ENCODE data around the gene ROBO1. TPM values are rescaled to one million over a fixed set of nuclear protein-coding genes. Genes with fewer than 3 reads are reported as not detected.

The ROBO1 gene
- total RNA-seq, 3 donors from 2014 or later = 12.7 to 50.7 (median 23.6) TPM

DNA sequence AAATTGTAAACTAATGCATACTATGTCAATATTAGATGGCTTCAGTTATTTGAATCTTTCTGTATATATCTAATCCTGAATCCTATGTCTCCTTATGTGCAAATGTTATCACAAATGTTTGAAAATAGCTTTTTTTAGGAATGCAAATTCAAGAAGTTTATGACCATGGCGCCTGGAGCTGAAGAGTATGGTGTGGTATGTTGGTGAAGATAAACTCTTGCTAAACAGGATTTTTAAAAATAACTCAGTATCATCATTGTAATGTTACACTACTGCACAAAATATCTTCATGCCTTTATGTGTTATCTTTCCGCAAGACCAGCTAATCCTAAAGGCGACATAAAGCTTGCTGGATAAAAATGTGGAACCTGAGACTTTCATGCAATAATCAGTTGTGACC lies 382.6 kb downstream of the ROBO1 start:
- DNase-seq (ENCODE audit: low spot score in 2 of 2) = no peak
- Histone ChIP-seq H3K4me3 (no peak overlapping the region), H3K27ac (no peak overlapping the region), H3K9me3 (no peaks in the 10 kb centered on the region), H3K27me3 (no peaks in the 10 kb centered on the region), H3K36me3 (no peaks in the 10 kb centered on the region), H3K4me1 (no peaks in the 10 kb centered on the region)
- intact Hi-C loops (cut with DNase I; ENCODE audit: low total_unique reads) = no loop called here
- TF ChIP-seq POLR2AphosphoS5 (IDR thresholded peaks at IDR 0.05) (no peak), CTCF (IDR thresholded peaks at IDR 0.05) (no peak), POLR2A (IDR thresholded peaks at IDR 0.05) (no peak)

DNA sequence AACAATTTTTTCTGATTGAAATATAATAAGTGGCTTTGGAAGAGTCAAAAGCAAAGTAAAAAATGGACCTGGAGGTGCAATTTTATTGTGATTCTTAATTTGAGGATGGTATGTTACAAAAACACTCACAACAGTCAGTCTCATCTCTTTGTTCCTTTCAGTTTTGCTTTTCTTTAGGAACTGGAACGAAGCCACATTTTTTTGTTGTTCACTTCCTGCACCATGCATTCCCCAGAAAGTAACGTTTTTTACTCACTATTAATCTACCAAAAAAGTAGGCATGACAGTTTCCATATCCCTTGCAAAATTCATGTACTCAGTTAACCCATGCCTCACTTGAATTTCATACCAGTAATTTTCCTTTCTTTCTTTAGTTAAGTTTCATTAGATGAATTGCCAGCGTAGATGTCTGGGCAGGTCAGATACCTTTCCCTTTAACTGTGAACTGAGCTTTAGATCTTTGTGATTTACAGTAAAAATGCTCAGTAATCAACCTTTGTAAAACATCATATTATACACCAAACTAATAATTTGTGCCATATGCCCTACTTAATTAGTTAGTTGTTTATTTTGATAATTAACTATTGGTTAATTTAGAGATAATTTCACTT lies 384.3 kb downstream of the ROBO1 start:
- H3K36me3 ChIP-seq = no peaks in the 10 kb centered on the region
- intact Hi-C loops (cut with DNase I; ENCODE audit: low total_unique reads) = no loop called here
- H3K4me1 ChIP-seq = no peaks in the 10 kb centered on the region
- H3K9me3 ChIP-seq = no peaks in the 10 kb centered on the region
- DNase-seq (ENCODE audit: low spot score in 2 of 2) = no peak
- TF ChIP-seq POLR2A (IDR thresholded peaks at IDR 0.05) (no peak), POLR2AphosphoS5 (IDR thresholded peaks at IDR 0.05) (no peak), CTCF (IDR thresholded peaks at IDR 0.05) (no peak)
- H3K27me3 ChIP-seq = no peaks in the 10 kb centered on the region
- H3K4me3 ChIP-seq = no peak overlapping the region
- H3K27ac ChIP-seq = no peak overlapping the region

DNA sequence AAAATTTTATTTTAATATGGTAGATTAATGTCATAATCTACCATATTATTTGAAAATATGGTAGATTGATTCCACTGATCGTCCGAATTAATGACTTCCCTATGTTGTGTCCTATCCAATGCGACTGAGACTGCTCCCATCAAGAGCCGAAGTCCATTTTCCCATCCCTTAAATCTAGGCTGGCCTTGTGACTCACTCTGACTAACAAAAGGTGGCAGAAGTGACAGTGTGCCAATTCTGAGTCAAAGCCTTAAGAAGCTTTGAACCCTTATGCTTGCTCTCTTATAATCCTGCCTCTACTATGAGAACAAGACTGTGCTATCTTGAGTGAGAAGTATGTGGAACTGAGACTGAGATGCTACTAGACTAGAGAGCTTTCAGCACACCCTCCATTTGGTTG lies 387.2 kb downstream of the ROBO1 start:
- no peak for TF ChIP-seq CTCF (IDR thresholded peaks at IDR 0.05)
- no peak for TF ChIP-seq POLR2A (IDR thresholded peaks at IDR 0.05)
- TF ChIP-seq POLR2AphosphoS5 (IDR thresholded peaks at IDR 0.05) = no peak
- intact Hi-C loops (cut with DNase I; ENCODE audit: low total_unique reads) = no loop called here
- Histone ChIP-seq H3K4me1 (no peaks in the 10 kb centered on the region), H3K27me3 (no peaks in the 10 kb centered on the region), H3K9me3 (no peaks in the 10 kb centered on the region), H3K36me3 (no peaks in the 10 kb centered on the region), H3K4me3 (no peak overlapping the region), H3K27ac (no peak overlapping the region)
- no peak for DNase-seq (ENCODE audit: low spot score in 2 of 2)

DNA sequence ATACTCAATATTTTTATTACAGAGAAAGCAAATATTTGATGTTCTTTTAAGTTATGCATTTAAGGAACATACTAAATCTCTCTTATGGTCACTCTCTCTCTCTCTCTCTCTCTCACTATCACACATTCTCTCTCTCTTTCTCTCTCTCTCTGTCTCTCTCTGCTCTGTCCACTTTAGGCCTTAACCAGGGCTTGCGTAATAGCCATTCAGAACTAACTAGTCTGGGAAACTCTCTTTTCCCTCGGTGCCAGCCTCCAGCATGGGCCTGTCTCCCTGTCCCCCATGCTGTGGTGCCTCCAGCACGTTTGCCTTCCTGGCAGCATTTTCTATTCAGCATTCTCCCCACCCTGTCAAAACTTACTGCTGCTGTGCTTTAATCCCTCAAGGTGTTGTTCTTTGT lies 389.7 kb downstream of the ROBO1 start:
- intact Hi-C loops (cut with DNase I; ENCODE audit: low total_unique reads) = no loop called here
- no peak for DNase-seq (ENCODE audit: low spot score in 2 of 2)
- TF ChIP-seq POLR2A (IDR thresholded peaks at IDR 0.05) (no peak), POLR2AphosphoS5 (IDR thresholded peaks at IDR 0.05) (no peak), CTCF (IDR thresholded peaks at IDR 0.05) (no peak)

DNA sequence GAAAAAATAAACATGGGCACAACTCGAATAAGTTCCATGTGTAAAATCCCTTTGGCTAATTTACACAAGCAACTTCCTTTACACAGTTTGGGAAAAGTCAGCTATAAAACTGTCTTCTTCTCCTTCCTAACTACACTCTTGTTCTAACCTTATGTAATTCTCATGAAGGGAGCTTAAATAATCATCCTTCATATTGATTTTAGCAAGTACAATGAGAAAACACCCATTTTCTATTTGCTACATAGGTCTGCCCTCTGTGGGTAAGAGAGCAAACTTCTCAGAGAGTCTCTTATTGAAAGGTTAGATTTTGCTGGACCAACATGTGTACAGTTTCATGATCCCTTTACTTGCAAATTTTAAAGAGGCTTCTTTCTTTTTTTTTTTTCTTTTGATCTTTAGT lies 398.5 kb downstream of the ROBO1 start:
- H3K27me3 ChIP-seq = peaks cover 0 to 13% of the 10 kb centered on the region in 2 donors
- no peaks in the 10 kb centered on the region for H3K4me1 ChIP-seq
- intact Hi-C loops (cut with DNase I; ENCODE audit: low total_unique reads) = no loop called here
- no peaks in the 10 kb centered on the region for H3K36me3 ChIP-seq
- no peak overlapping the region for H3K4me3 ChIP-seq
- no peak overlapping the region for H3K27ac ChIP-seq
- no peaks in the 10 kb centered on the region for H3K9me3 ChIP-seq
- DNase-seq (ENCODE audit: low spot score in 2 of 2) = no peak
- TF ChIP-seq POLR2A (IDR thresholded peaks at IDR 0.05) (no peak), POLR2AphosphoS5 (IDR thresholded peaks at IDR 0.05) (no peak), CTCF (IDR thresholded peaks at IDR 0.05) (no peak)

More for the DNA sequence above, 389.7 kb downstream of the ROBO1 start:
- Histone ChIP-seq H3K4me3 (no peak overlapping the region), H3K27me3 (peaks cover 0 to 5% of the 10 kb centered on the region in 2 donors), H3K27ac (no peak overlapping the region), H3K36me3 (no peaks in the 10 kb centered on the region), H3K4me1 (no peaks in the 10 kb centered on the region), H3K9me3 (no peaks in the 10 kb centered on the region)
